HCT116 (cell line): ENCODE results near the gene AMOTL2. TPM values are rescaled to one million over a fixed set of nuclear protein-coding genes. Genes with fewer than 3 reads are reported as not detected.

Experiments used
- ATAC-seq: fragments of 200-7000 bp; cut with Tn5 transposase; 2 replicates; pipeline ENCODE4 v1.9.1; 2020; ENCODE audit warnings: mild to moderate bottlenecking, moderate library complexity
- BruUV-seq: library from RNA; stranded (reverse); fragments of 400-500 nt; replicated peaks from 2 replicates; lab custom pipeline; 2021; lab: Mats Ljungman, UMichigan
- CTCF ChIA-PET: fragments of 300-600 bp; sonication (Branson Sonifier 250); formaldehyde crosslinking; loops from one replicate; lab custom pipeline; 2021; ENCODE audit warnings: antibody characterized with exemption; lab: Charles Lee
- POLR2A ChIA-PET: fragments of 300-600, 350-600 bp; sonication (Branson Sonifier 250); formaldehyde crosslinking; loops from one replicate; lab custom pipeline; 2021; ENCODE audit warnings: antibody characterized with exemption; lab: Charles Lee
- RAD21 ChIA-PET, 2 experiments: fragments of 300-600 bp; sonication (Branson Sonifier 250); formaldehyde crosslinking; loops; one replicate each; lab custom pipeline; 2023; ENCODE audit warnings: low total read pairs in 2 of 2; ENCODE audit not compliant: uncharacterized antibody in 2 of 2, unreplicated experiment in 2 of 2, low non-redundant PET in 1 of 2; lab: Charles Lee
- DNase-seq: peaks from one replicate; pipeline ENCODE4 v3.0.0-alpha.2; 2010; ENCODE audit warnings: low read depth, low spot score
- H2AFZ ChIP-seq: fragments of 200-600 bp; shearing (Covaris generic), sonication (generic); 2 replicates; pipeline ENCODE4 v1.6.1; 2017; ENCODE audit warnings: low read depth, mixed run types, mixed read lengths, antibody characterized with exemption, low read length; ENCODE audit not compliant: poor library complexity, severe bottlenecking
- H3K27ac ChIP-seq: 2 replicates; pipeline ENCODE4 v1.5.1; 2012; ENCODE audit warnings: low read depth, low read length
- H3K27me3 ChIP-seq: fragments of 200-600 bp; sonication (generic); 2 replicates; pipeline ENCODE4 v1.6.1; 2016; ENCODE audit warnings: mixed run types, low read length, mixed read lengths; ENCODE audit not compliant: insufficient read depth
- H3K36me3 ChIP-seq, 2 experiments: fragments of 200-500 bp in 1 of 2; fragments of 200-600 bp in 1 of 2; sonication (Bioruptor generic) in 1 of 2; sonication (generic) in 1 of 2; 2 replicates each; pipeline versions ENCODE4 v1.5.1 to v1.6.1; 2014 to 2016; ENCODE audit warnings: low read length in 2 of 2, inconsistent platforms in 1 of 2, mixed read lengths in 1 of 2, mixed run types in 1 of 2; ENCODE audit not compliant: insufficient read depth in 2 of 2, control insufficient read depth in 1 of 2
- H3K4me1 ChIP-seq, 2 experiments: fragments of 200-600 bp in 1 of 2; sonication (generic) in 1 of 2; 2 replicates each; pipeline versions ENCODE4 v1.5.1 to v1.6.1; 2012 to 2017; ENCODE audit warnings: low read length in 2 of 2, inconsistent platforms in 1 of 2, mild to moderate bottlenecking in 1 of 2, mixed read lengths in 1 of 2, mixed run types in 1 of 2, moderate library complexity in 1 of 2; ENCODE audit not compliant: insufficient read depth in 2 of 2, control insufficient read depth in 1 of 2
- H3K4me2 ChIP-seq: fragments of 200-600 bp; sonication (generic); 2 replicates; pipeline ENCODE4 v1.6.1; 2017; ENCODE audit warnings: mixed run types, low read length, mixed read lengths
- H3K4me3 ChIP-seq, 2 experiments: fragments of 200-600 bp in 1 of 2; sonication (generic) in 1 of 2; replicated peaks in 1 of 2; 2 replicates each; pipeline ENCODE4 v1.5.1; 2011 to 2016; ENCODE audit warnings: low read length in 2 of 2, control low read depth in 1 of 2, low read depth in 1 of 2, mild to moderate bottlenecking in 1 of 2, mixed read lengths in 1 of 2, mixed run types in 1 of 2
- H3K79me2 ChIP-seq: fragments of 200-600 bp; sonication (generic); 2 replicates; pipeline ENCODE4 v1.6.1; 2017; ENCODE audit warnings: mild to moderate bottlenecking, mixed run types, low read length, moderate library complexity, mixed read lengths; ENCODE audit not compliant: insufficient read depth
- H3K9ac ChIP-seq: fragments of 200-600 bp; sonication (generic); 2 replicates; pipeline ENCODE4 v1.6.1; 2016; ENCODE audit warnings: low read length, mixed read lengths
- H3K9me2 ChIP-seq: fragments of 200-600 bp; sonication (generic), shearing (Covaris generic); 2 replicates; pipeline ENCODE4 v1.6.1; 2017; ENCODE audit warnings: mixed run types, mild to moderate bottlenecking, moderate library complexity; ENCODE audit not compliant: insufficient read depth
- H3K9me3 ChIP-seq, 2 experiments: fragments of 200-500 bp in 1 of 2; fragments of 200-600 bp in 1 of 2; sonication (Bioruptor generic) in 1 of 2; sonication (generic) in 1 of 2; 2 replicates each; pipeline ENCODE4 v1.6.1; 2014 to 2017; ENCODE audit warnings: low read length in 2 of 2, mixed read lengths in 2 of 2, inconsistent platforms in 1 of 2, low read depth in 1 of 2, mild to moderate bottlenecking in 1 of 2, mixed run types in 1 of 2, moderate library complexity in 1 of 2; ENCODE audit not compliant: control insufficient read depth in 1 of 2, insufficient read depth in 1 of 2
- H4K20me1 ChIP-seq: fragments of 200-600 bp; sonication (generic), shearing (Covaris generic); 2 replicates; pipeline ENCODE4 v1.6.1; 2017; ENCODE audit warnings: mixed run types, mild to moderate bottlenecking, moderate library complexity; ENCODE audit not compliant: insufficient read depth
- CBX3 ChIP-seq: IDR thresholded peaks from 2 replicates; pipeline ENCODE4 v1.6.1; 2012; ENCODE audit warnings: low read depth
- CEBPB ChIP-seq: IDR thresholded peaks from 2 replicates; pipeline ENCODE4 v1.6.1; 2012; ENCODE audit warnings: low read depth
- EGR1 ChIP-seq: IDR thresholded peaks from 2 replicates; pipeline ENCODE4 v1.6.1; 2012; ENCODE audit warnings: low read depth
- EZH2 ChIP-seq: fragments of 200-600 bp; sonication (generic); IDR thresholded peaks from 2 replicates; pipeline ENCODE4 v1.6.1; 2017; ENCODE audit warnings: antibody characterized with exemption, mixed run types
- MAX ChIP-seq: IDR thresholded peaks from 2 replicates; pipeline ENCODE4 v1.6.1; 2012
- POLR2AphosphoS5 ChIP-seq: IDR thresholded peaks from 2 replicates; pipeline ENCODE4 v1.6.1; 2011; ENCODE audit warnings: mild to moderate bottlenecking, low read depth, low read length, moderate library complexity
- SIN3A ChIP-seq: IDR thresholded peaks from 2 replicates; pipeline ENCODE4 v1.6.1; 2012; ENCODE audit warnings: low read depth
- SP1 ChIP-seq: IDR thresholded peaks from 2 replicates; pipeline ENCODE4 v1.6.1; 2012; ENCODE audit warnings: low read depth
- ZBTB33 ChIP-seq: IDR thresholded peaks from 2 replicates; pipeline ENCODE4 v1.6.1; 2011; ENCODE audit warnings: mild to moderate bottlenecking, low read length, moderate library complexity; ENCODE audit not compliant: insufficient replicate concordance; ENCODE audit errors: extremely low read depth
- ZFX ChIP-seq: fragments of 450-650 bp; IDR thresholded peaks from 2 replicates; pipeline ENCODE4 v1.6.1; 2017
- ZNF274 ChIP-seq: fragments of 200-500 bp; sonication (Bioruptor generic); IDR thresholded peaks from 2 replicates; pipeline ENCODE4 v1.6.1; 2014; ENCODE audit warnings: mild to moderate bottlenecking, low read depth, low read length, inconsistent platforms
- intact Hi-C: fragments of 100-400 bp; cut with micrococcal nuclease; formaldehyde crosslinking; loops from 2 replicates; pipeline ENCODE4 v1.10.0; 2022
- total RNA-seq: library from RNA; stranded (reverse); gene quantifications from one replicate; pipeline ENCODE4 v1.2.1, GENCODE V29; 2021; ENCODE audit not compliant: unreplicated experiment

Gene AMOTL2
- total RNA-seq, 1 experiment from 2014 or later, result 54.0 TPM

DNA sequence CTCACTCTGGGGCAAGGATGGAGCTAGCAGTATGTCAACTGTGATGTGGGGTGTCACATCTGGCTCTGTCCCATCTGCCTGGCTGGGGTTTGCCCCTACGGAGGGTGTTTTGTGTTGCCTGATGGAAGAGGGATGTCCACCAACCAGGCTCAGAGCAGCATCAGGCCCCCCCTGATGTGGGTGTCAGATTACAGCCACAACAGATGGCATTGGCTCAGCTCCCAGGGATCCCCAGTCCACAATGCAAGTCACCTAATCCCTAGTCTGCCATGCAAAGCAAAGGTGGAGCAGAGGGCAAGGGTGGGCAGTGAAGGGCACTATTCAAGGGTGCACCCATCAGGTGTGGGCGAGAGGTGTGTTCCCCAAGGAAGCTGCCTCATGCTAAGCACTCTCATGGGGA lies 48.9 kb upstream of the AMOTL2 start:
- TF ChIP-seq ZFX (no peak), SP1 (no peak), POLR2AphosphoS5 (no peak), CEBPB (no peak), EGR1 (no peak), CBX3 (no peak), EZH2 (no peak), ZBTB33 (no peak), ZNF274 (no peak), MAX (no peak), SIN3A (no peak)
- H3K9ac ChIP-seq, result no peak overlapping the region
- no peak for DNase-seq
- no TSS peak for BruUV-seq
- no peak overlapping the region for H3K27ac ChIP-seq
- no peak for ATAC-seq
- H4K20me1 ChIP-seq, result no peaks in the 10 kb centered on the region
- ChIA-PET RAD21 (no interaction called here), CTCF (no interaction called here), POLR2A (no interaction called here)
- H3K4me3 ChIP-seq, result no peak overlapping the region
- no peaks in the 10 kb centered on the region for H3K36me3 ChIP-seq
- no peaks in the 10 kb centered on the region for H3K9me3 ChIP-seq
- H3K79me2 ChIP-seq, result no peaks in the 10 kb centered on the region
- intact Hi-C loops, result no loop called here
- no peaks in the 10 kb centered on the region for H3K27me3 ChIP-seq
- no peak overlapping the region for H2AFZ ChIP-seq
- peaks cover 11 to 25% of the 10 kb centered on the region in 2 experiments for H3K4me1 ChIP-seq
- no peak overlapping the region for H3K4me2 ChIP-seq
- H3K9me2 ChIP-seq, result no peaks in the 10 kb centered on the region
